ENCODE measurements around the gene ARHGAP25. TPM values are rescaled to one million over a fixed set of nuclear protein-coding genes. Genes with fewer than 3 reads are reported as not detected.
"Not testable (repeated sequence)": the region's sequence is repeated elsewhere in the genome, so short reads cannot be mapped to it uniquely, and the experiment has no call there.

The ARHGAP25 gene
- total RNA-seq, 1 donor from 2014 or later = 10.5 TPM

DNA sequence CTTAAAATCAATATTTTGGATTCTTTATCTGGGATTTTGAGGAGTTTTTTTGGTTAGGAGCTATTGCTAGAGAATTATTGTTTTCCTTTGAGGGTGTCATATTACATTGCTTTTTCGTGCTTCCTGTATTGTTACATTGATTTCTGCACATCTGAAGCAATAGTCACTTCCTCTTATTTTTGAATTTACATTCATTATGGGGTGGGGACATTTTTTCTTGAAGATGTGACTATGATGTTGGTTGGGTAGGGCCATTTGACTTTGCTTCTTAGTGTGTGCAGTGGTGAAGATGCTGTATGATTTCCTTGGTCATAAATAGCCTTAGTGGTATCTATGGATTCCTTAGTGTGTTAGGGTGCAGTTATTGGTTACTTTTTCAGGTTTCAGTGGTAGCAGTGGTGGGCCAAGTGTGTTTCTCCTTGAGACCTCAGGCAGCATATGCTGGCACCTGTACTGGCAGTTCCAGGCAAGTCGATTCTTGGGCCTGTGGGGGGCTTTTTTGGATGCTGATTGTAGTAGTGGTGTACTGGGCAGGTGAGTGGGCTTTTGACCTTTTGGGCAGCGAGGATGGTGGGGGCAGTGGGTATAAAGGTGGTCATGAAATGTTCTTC lies 61.8 kb downstream of the ARHGAP25 start:
- peak in 1 of 2 donors; percentile 42 for DNase-seq (ENCODE audit: low read depth in 2 of 2)

DNA sequence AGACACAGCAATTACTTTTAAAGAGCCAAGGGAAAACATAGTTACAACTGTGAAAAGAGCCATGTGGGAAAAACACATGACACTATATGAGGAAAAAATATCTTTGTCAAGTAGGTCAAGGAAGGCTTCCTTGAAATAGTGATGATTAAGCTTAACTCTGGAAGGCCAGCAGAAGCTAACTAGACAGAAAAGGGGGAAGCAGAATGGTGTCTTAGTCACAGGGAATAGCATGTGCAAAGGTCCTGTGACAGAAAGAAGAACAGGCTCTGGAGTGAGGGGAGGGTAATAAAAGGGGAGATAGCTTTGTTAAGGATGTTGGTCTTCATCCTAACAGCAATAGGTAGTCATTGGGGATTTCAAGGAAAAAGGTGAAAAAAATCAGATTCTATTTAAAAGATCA lies 64.0 kb downstream of the ARHGAP25 start:
- no peak for DNase-seq (ENCODE audit: low read depth in 2 of 2)

DNA sequence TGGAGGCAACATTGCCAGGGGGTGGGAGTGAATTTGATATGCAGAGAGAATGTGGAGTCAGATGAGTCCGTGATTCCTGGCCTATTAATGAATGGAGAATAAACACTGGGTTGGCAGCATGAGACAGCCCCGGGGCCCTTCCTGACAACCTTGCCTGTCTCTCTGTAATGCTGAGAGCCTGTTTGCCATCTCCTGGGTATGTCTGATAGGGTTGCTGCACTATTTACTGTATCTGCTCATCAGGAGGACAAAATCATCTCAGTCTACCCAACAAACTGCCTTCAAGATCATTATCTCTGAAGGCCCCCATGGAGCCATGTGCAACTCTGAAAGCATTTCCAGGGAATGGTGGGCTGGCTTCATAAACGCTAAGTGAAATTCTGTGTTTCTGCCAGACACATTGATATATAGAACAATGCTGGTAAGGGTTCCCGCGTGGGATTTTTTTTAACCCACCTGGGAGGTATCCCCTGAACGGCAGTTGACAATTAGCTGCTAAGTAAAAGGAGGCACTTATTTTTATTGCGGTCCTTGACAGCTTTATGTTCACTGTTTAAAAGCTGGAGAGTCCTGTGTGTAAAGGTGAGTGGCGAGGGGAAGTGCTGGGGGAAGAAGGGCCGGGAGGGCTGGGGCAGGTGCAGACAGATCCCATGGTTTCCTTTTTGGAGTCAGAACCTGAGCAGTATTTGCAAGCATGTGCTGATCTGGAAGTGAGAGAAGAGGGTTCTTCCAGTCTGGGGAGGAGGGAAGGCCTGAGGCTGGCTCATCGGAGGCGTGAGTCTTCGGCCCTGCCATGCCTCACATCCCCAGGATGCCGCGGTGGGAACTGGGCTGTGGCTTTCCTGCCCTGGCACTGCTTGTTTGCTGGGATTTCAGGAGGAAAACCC lies 64.8 kb downstream of the ARHGAP25 start:
- no peak for DNase-seq (ENCODE audit: low read depth in 2 of 2)

DNA sequence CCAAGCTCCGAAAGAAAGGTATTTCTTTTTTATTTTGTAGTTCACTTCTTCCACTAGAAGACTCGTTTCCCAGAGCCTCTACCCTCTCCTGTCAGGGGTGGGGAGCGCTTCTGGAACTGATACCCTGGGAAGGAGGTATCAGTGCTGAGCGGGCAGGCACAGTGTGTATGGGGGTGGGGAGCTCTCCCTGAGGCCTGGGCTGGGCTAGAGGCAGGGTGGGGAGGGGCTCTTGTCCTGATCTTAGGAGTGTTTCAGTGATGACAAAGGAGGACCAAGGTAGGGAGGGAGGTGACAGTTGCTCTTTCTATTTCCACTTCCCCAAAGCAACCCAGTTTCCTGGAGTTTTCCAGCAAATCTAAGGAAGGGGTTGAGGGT lies 65.4 kb downstream of the ARHGAP25 start:
- DNase-seq (ENCODE audit: low read depth in 2 of 2) = no peak

DNA sequence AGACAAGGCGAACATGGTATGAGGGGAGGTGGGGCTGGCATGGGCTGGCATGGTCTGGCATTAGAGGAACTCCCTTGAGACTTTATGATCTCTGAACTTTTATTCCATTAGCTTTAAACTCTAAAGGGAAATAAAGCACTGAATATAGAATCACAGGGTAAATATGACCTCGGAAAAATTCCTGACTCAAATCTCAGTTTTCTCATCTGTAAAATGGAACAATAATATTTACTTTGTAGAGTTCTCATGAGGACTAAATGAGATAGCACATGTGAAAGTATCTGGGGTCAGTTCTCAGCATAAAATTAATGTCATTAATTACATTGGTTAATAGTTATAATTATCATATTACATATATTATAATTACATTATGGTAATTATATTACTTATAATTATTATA lies 65.9 kb downstream of the ARHGAP25 start:
- no peak for DNase-seq (ENCODE audit: low read depth in 2 of 2)

DNA sequence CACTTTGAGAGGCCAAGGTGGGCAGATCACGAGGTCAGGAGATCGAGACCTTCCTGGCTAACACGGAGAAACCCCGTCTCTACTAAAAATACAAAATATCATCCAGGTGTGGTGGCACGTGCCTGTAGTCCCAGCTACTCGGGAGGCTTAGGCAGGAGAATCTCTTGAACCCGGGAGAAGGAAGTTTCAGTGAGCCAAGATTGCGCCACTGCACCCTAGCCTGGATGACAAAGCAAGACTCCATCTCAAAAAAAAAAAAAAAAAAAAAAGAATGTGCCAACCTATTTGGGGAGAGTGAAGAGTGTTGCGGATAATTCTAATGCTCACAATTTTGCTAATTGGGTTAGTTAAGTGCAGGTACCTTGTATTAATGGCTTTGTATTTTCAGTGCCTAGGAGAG lies 67.5 kb downstream of the ARHGAP25 start:
- DNase-seq (ENCODE audit: low read depth in 2 of 2) = not testable (repeated sequence)

DNA sequence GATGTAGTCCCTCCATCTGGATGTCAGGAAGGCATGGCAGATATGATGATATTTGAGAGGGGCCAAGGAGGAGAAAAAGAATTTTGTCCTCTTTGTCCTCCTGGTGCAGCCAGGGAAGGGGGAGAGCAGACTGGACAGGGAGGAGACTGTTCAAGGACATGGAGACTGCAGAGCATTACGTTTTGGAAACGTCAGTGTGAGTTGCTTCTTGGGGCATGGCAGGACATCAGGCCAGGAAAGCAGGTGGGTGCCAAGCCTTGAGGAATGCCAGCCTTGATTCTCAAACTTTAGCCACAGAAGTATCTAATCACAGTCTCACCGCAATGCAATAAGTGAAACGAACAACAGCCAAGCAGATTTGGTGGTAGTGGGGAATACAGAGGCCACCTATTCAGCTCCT lies 70.4 kb downstream of the ARHGAP25 start:
- no peak for DNase-seq (ENCODE audit: low read depth in 2 of 2)

DNA sequence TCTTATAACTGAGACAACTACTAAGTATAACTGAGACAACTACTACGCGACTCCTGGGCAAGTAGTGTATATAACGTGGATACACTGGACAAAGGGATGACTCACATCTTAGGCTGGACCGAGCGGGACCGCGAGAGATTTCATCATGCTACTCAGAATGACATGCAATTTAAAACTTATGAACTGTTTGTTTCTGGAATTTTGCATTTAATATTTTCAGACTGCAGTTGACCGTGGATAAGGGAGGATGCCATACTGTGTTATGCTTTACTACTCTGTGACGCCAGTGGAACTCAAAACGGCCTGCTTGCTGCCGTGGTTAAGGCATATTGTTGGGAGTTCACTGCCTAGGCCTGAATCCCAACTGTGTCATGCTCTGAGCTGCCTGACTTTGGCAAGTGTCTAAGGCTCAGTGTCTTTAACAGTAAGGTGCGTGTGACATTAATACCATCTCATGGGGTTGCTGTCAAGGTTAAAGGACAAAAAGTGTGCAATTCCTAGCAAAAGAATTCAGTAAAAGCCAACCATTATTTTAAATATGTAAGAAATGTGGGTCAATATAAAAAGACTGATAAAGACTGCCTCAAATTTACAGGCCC lies 72.0 kb downstream of the ARHGAP25 start:
- peak in 1 of 2 donors; percentile 28 for DNase-seq (ENCODE audit: low read depth in 2 of 2)

DNA sequence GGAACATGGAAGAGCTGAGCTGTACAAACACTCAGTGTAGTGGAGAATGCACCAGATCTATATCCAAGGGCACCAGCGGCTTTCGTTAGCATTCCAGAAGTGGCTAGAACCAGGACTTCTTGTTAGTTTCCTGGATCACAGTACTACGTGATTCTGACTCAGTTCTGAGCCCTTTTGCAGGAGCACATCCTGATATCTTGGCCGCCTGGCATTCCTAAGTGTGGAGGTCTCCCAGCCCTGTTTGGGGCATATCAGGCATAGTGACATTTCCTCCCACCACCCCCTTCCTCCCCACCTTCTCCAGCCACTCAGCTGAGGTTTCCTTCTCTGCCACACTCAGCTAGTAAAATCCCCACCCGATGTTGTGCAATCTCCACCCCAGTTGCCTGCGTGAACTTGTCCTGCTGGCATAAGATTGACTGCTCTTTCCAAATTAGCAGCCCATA lies 73.2 kb downstream of the ARHGAP25 start:
- peak in 1 of 2 donors; percentile 41 for DNase-seq (ENCODE audit: low read depth in 2 of 2)

DNA sequence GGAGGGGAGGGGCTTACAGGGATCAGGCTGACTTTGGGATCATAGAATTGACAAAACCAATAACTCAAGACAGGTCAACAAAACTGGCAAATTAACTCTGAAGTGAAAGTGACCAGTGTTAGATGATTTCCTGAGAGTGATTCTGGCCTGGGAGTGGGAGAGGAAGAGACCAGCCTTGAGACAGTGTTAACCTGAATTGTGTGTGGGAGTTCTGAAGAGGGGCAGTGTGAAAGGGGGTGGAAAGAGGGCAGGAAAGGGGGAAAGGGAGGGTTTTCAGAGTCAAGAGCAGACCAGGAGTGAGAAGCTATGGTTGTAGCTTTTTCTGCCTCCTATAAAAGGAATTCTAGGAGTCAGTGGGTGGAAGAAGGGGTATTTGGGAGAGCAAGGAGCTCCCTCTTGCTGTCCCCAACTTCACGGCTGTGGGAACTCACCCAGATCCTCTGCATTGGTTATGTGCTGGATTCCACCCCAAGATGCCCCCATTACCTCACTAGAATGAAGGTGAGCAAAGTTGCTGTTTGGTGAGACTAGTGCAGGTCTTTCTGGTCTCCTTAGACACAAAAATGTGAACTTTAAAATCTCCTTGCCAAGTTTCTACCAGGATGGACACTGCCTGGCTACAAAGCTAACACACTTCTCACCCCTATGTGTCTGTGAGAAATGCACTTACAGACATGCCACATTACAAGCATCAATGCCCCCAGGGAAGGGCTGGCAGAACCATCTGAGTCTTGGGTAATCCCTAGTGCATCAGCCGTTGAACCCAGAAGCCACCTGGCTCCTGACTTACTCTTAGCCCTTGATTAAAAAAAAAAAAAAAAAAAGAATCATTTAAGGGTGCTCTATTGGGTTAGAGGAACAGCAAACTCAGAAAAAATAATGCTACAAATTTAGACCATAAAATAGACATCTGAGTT lies 75.0 kb downstream of the ARHGAP25 start:
- no peak for DNase-seq (ENCODE audit: low read depth in 2 of 2)

DNA sequence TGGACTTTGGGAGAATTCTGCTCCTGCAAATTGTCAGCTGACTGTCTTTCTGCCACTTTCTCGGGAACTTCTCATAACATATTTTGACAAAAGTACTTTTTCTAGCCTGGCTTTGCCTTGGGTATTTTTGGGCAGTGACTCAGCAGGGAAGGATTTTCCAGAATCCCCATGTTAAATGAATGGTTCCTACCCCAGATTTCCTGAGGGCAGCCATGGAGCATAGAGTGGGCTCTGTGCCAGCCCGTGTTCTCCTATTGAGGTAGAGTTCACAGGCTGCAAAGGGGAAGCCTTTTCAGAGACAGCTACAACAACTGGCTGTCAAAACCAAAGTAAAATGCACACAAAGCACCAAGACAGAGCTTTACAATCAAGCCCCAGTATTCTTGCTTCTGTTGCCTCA lies 76.8 kb downstream of the ARHGAP25 start:
- peak; percentile 87 to 93 for DNase-seq (ENCODE audit: low read depth in 2 of 2)

DNA sequence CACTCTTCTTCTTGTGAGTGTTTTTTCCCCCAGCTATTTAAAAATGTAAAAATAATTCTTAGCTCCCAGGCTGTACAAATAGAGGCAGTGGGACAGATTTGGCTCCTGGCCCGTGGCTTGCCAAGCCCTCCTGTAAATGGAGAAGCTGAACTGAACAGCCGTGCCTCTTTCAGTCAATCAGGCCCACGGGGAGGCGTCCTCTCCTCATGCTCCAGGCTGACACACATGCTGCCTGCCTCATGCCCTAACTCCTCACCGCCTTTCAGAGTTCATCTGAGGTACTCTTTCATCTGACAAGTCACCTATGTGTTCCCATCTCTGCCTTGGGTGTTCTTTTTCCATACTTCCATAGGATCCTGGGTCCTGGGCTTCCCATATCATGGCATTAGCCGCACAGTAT lies 77.6 kb downstream of the ARHGAP25 start:
- peak in 1 of 2 donors; percentile 59 for DNase-seq (ENCODE audit: low read depth in 2 of 2)

DNA sequence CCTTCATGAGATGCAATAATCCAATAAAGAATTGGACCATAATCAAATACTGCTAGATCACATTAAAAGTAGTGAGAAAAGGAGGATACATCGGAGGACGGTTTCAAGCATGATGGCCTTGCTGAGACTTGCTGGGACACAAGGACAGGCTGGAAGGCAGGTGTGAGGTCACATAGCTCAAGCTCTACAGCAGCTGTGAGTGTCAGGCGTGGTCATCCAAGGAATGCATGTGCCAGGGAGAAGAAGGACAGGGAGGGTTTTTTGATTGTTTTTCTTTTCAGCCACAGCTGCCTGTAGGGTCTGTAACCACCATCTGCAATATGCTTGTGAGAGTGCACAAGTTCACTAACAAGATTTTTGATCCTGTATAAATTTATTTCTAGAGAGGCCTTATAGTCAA lies 79.0 kb downstream of the ARHGAP25 start:
- DNase-seq (ENCODE audit: low read depth in 2 of 2) = no peak

DNA sequence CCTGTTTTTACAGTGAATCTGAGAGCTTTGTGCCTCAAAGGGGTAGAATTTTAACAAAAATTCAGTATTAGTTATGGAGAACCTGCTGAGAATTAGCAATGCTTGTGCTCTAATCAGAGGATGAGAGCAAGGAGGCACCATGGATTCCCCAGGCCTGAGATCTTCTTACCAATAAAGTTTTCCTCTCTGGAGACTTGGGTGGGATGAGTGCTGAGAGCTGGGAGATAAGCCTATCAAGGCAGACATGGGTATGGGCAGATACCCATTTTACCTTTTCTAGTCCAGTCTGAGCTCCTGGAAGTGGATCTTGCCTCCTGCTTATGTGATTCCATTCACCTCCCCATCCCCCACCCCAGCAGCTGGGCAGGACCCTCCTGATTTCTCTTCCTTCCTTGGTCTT lies 82.7 kb downstream of the ARHGAP25 start:
- no peak for DNase-seq (ENCODE audit: low read depth in 2 of 2)

DNA sequence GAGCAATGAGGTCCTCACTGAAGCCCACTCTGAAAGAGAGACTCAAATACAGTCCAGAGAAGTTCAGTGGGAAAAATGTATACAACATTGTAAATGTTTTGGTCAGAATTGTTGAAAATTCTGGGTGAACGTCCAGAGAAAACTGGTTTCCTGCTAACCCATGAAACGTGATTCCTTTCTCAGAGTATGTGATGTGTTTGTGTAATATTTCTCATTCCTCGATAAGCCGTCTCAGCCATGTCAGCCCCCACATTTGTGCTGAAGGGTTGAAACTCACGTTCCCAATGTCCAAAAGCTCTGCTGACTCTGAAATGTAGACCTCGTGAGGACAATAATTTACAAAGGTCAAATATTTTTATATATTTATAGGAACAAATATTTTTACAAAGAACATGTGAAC lies 84.9 kb downstream of the ARHGAP25 start:
- DNase-seq (ENCODE audit: low read depth in 2 of 2) = no peak

DNA sequence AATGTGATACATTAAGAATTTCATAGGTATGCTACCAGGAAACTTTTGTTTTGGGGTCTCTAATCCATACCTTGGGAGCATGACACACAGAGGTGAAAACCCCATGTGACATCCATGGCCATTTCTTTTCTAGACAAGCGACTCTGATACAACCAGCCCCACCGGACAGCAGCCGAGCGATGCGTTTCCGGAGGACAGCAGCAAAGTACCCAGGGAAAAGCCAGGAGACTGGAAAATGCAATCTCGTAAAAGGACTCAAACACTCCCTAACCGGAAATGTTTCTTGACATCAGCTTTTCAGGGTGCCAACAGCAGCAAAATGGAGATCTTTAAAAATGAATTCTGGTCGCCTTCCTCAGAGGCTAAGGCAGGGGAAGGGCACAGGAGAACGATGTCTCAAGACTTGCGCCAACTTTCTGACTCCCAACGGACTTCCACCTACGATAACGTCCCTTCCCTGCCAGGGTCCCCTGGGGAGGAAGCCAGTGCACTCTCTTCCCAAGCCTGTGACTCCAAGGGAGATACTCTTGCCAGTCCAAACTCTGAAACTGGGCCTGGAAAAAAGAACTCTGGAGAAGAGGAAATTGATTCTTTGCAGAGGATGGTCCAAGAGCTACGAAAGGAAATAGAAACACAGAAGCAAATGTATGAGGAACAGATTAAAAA lies 87.7 kb downstream of the ARHGAP25 start:
- no peak for DNase-seq (ENCODE audit: low read depth in 2 of 2)

DNA sequence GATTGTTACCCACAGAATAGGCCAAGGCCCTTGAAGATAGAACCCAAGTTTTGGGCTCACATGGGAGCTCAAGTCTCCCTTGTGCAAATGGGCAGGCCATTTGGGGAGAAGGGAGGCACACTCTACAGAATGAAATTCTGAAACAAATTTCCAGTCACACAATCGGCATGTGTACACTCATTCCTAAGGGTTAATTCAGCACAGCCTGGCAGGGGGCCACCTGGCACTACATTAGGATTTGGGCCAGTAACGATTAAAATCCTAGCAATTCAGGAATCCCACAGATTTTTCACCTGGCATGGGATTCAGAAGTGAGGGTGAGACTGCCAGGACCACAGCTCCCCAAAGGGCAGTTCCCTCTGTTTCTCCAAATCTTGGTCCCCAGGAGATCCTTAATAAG lies 90.2 kb downstream of the ARHGAP25 start:
- peak; percentile 30 to 48 for DNase-seq (ENCODE audit: low read depth in 2 of 2)

DNA sequence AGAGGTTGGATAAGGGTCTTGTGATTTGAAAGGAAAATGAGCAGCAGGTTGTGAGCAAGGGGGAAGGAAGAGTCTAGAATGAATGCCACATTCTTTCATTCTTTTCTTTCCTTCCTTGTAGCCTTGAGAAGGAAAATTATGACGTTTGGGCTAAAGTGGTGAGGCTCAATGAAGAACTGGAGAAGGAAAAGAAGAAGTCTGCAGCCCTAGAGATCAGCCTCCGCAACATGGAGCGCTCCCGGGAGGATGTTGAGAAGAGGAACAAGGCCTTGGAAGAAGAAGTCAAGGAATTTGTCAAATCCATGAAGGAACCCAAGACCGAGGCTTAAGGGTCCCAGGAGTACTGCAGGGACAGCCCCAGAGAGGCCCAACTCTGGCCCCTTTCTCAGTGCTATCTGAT lies 91.3 kb downstream of the ARHGAP25 start:
- DNase-seq (ENCODE audit: low read depth in 2 of 2) = no peak

DNA sequence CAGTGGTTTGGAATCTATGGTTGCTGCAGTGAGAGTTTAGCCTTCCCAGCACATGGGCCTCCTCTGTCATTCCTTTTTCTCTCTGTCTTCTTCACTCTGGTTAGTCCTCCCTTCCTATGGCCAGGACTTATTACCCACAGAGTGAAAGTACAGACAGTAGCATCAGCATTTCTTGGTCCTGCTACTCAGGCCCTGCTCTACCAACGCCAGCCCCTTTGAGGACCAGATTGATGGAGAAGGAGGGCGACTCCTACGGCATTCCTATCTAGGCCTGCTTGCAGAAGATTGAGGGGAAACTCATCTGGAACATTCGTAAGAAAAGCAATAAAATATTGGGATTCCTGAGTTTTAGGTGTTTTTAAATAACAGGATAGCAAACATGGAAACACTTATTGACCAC lies 93.1 kb downstream of the ARHGAP25 start:
- DNase-seq (ENCODE audit: low read depth in 2 of 2) = no peak

DNA sequence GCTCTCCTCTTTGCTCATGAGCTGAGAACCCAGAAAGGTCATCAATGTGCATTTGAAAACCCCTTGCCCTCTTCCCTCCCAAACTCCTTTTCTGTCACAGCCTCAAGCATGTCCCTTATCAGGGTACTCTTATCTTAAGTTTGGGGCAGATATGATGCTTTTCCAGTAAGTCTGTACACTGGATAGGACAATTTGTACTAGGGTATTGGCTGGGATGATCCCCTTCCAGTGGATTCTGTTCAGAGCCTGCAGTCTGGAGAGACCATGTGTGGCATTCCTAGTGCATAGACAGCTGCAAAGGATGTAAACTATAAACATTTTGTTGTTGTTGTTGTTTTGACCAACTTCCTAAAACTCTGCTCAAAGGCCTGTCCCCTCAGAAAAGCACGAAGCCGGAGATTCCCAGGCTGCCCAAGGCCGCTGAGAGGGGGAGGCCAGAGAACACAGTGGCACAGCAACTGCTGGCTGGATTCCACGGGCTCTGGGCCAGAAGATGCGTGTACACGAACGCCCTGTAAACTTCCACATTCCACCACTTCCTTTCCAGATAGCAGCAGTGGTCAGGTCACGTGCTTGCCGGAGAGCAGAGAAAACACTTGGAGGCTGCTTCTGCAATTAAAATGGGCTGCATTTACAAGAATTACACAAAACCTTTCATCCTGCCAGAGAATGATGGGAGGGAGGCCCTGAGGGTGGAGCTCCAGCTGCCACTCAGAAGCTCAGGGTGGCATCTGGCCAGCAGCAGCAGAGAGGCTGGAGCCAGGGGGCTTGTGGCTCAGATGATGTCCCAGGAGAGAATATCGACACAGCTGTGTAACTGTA lies 94.5 kb downstream of the ARHGAP25 start:
- DNase-seq (ENCODE audit: low read depth in 2 of 2) = peak; percentile 56 to 98
